IPS DF 4.7 (cell line): ENCODE results near the gene INPP5F.
A peak's percentile ranks its signal among the peaks of the same experiment; 100 is the strongest.
"Not testable (repeated sequence)": the region's sequence is repeated elsewhere in the genome, so short reads cannot be mapped to it uniquely, and the experiment has no call there.

ENCODE experiments used
- DNase-seq: peaks from one replicate; pipeline ENCODE4 v3.0.0-alpha.2; 2013; ENCODE audit warnings: low spot score; ENCODE audit errors: extremely low read depth

Gene INPP5F

DNA sequence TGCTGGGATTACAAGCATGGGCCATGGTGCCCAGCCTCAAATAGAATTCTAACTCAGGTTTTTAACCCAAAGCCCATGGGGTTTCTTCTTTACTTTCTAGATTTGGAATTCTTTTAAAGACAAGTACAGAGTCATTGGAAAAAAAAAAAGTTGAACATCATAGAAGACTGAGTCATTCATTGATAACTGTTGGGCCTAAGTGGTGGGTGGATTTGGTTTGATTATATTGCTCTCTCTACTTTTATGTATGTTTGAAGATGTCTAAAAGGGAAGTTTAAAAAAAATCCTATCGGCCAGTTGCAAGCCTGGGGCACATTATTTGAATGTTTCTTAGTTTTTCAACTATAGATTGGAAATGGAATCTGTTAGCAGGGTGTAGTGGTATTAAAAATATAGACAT, 49.7 kb downstream of the INPP5F start:
- DNase-seq = no peak

DNA sequence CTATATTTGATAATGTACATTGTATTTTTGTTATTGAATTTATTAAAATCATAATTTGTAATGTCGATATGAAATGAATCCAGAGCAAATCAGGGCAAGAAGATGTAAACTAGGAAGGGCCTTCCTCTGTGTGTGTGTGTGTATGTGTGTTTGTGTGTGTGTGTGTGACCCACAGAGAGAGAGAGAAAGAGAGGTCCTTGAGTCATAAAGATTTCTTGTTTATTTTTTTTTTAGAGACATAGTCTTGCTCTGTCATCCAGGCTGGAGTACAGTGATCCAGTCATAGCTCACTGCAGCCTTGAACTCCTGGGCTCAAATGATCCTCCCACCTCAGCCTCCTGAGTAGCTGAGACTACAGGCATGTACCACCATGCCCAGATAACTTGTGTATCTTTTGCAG, 50.7 kb downstream of the INPP5F start:
- no peak for DNase-seq

DNA sequence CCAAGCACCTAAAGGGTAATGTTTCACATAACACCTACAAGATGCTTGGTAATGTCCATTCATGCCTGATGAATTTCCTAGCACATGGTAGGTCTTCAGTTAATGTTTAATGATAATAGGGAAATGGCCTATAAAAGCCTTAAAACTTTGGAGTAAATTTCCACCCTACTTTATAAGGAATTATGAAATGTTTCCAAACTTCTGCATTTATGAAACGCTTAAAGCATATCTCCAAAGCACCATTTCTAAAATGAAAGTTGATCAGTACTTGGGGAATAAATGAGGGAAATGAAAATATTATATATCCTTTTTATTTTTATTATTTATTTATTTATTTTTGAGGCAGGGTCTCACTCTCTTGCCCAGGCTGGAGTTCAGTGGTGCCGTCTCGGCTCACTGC, 51.8 kb downstream of the INPP5F start:
- DNase-seq = no peak

DNA sequence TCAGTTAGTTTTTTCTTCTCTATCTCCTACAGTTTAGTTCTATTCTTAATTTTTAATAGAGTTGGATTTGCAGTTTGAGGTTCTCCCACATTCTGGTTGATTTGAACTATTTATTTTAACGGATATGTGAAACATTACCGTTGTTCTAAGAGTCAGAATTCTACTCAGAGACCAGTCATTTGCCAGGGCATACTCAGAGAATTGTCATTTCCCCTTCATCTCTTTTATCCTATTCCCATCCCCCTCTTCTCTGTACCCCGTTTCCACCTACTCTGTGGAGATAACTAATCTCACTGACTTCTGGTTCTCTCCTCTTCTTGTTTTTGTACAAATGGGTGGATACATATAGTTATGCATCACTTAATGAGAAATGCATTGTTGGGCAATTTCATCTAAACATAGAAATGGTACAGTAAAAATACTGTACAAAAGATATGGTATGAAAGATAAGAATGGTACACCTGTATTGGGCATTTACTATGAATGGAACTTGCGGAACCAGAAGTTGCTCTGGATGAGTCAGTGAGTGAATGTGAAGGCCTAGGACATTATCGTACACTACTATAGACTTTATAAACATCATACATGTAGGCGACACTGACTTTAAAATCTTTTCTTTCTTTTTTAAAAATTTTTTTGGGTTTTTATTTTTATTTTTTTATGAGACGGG, 53.1 kb downstream of the INPP5F start:
- DNase-seq = no peak

DNA sequence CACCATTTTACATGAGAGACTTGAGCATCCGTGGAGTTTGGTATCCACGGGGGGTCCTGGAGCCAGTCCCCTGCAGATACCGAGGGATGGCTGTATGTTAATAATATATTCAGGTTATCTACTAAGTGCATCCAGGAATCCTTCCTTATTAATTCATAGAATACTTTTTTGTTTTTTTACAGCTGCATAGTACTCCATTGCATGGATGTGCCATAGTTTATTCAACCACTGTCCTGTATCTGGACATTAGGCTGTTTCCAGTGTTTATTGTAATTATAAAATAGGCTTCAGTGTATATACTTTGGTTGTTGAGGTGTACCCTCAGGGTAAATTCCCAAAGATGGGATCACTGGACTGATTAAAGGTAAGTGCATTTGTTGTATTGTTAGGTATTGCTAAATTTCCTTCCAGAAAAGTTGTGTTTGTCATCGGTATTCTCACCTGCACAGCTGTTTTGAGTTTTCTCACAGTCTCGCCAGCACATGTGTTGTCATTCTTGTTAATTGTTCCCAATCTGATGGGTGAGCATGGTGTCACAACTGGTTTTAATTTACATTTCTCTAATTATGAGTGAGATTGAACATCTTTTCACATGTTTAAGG, 55.1 kb downstream of the INPP5F start:
- no peak for DNase-seq

DNA sequence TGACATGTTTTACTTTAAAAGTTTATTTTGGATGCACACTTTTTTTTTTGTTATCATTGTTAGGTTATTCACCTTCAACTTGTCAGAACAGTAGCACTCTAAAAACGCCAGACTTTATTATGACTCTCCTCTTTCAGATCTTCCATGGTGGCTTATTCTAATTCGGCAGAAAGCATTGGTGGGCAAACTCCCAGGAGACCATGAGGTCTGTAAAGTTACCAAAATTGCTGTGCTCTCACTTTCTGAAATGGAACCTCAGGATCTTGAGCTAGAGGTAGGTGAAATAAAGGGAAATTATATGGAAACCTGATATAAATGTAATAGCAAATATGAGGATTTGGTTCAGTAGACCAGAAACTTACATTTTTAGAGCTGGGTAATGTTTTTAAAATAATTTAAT, 55.6 kb downstream of the INPP5F start:
- no peak for DNase-seq

DNA sequence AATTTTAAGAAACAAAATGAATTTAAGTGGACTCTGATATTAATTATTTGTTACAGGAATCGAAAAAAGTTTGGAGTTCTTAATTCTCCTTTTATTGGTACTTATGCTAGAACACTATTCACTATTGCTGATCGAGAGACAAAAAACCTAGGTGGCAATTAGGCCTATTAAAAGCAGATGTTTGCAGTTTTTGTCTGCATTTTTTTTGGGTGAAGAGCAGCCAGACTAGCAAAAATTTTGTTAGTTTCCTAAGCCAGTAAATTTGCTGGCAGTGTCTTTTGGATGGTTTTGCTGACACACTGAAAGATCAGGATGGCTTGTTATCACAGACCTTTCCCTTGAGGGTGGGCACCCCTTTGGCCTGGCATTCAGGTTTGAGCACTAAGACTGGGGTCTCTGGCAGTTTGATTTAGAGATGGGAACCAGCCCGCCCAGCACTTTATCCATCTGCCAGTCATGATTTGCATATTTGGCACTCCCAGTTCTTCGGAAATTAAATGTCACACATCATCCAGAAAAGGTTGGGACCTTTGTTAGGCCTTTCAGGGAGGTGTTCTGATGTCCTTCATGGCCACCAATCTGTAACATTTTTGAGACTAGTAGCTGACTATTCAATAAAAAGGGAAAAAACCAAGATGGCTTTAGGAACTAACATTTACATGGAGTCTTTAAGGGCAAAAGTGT, 57.3 kb downstream of the INPP5F start:
- no peak for DNase-seq

DNA sequence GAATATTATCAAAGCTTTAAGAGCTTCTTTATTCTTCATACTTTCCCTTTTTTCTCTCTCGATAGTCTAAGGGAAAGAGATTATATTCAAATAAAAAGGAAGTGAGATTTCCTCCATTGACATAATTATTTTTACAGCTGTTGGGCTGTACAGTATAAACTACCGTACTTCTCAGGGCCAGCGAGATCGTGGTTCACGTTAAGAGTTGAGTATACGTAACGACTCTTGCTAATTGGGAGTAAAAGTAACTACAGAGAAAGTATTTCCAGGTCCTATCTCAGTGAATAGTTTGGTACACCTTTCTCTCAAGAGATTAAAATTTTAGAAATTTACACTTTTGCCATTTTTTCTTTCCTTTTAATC, 57.8 kb downstream of the INPP5F start:
- DNase-seq = no peak

DNA sequence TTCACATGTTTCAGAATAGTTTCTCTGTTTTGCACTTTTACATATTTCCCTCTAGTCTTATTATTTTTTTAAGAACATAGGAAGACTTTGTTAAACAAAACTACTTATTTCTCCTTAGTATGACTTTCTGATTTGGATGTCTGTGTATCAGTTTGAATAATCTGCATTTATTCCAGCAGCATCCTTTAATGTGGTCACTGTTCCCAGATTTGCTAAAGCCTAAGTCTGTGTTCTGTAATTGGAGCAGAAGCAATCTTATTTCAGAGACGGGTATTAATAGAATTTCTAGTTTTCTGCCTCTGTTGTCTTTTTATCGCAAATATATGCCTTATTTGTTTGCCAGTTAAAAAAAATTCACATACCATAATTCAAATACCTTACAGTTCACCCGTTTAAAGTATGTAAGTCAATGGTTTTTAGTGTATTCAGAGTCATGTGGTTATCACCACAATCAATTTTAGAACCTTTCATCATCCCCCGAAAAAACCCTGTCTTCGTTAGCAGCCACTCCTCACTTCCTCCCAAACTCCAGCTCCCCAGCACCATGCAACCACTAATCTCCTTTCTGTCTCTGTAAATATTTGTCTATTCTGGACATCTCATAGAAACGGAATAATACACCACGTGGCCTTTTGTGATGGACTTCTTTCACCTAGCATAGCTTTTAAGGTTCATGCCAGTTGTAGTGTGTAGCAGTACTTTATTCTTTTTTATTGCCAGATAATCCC, 58.7 kb downstream of the INPP5F start:
- no peak for DNase-seq

DNA sequence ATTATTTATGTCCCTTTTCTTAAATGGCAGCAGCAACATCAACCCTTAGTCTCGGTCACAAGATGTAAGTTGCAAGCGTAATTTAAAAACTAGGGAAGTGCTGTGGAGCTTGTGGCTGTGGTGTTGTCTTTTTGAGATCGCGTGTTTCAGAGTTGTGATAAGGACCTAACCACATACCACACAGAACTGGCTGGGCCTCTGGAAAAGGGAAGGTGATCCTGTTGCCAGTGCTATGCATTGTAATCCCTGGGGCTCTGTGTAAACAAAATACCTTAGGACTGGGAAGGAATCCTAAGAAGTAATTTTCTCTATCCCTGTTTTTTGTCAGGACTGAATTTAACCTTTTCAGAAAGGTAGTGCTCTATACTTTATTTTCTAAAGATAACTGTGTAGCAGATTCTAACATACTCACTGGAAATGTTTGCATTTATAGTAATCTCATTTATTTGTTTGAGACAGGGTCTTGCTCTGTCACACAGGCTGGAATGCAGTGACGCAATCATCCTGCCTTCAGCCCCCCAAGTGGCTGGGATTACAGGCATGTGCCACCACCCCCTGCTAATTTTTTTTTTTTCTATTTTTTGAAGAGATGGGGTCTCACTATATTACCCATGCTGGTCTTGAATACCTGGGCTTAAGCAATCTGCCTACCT, 60.4 kb downstream of the INPP5F start:
- DNase-seq = peak; percentile 51

DNA sequence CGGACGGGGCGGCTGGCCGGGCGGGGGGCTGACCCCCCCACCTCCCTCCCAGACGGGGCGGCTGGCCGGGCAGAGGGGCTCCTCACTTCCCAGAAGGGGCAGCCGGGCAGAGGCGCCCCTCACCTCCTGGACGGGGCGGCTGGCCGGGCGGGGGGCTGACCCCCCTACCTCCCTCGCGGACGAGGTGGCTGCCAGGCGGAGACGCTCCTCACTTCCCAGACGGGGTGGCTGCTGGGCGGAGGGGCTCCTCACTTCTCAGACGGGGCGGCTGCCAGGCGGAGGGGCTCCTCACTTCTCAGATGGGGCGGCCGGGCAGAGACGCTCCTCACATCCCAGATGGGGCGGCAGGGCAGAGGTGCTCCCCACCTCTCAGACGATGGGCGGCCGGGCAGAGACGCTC, 69.3 kb downstream of the INPP5F start:
- not testable (repeated sequence) for DNase-seq

DNA sequence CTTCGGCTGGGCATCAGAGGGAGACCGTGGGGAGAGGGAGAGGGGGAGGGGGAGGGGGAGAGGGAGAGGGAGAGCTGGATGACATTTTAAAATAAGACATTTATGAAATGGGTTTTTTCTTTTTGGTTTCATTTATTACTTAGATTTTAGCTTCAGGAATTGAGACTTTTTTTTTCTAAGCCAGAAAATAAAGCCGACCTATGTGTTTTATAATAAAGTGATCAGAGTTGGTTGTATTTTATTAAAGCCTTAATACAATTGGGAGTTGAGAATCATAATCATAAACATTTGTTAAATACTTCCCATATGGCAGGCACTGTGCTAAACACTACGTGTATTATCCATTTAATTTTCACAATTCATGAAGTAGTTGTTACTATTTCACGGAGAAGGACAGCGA, 70.2 kb downstream of the INPP5F start:
- no peak for DNase-seq

DNA sequence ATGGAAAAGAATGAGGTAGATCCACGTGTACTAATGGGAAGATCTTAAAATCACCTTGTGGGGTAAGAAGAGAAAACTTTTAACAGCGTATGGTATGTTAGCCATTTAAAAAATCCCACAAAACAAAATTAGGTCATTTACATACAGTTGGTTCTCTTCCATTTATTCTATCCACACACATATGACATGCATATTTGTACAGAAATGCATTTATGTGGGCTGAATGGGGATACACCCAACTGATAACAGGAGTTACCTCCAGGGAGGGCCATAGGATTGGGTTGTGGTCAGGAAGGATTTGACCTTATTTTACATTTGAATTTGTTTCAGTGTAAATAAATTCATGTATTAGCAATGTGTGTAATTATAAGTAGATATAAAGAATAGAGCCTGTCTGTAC, 75.3 kb downstream of the INPP5F start:
- no peak for DNase-seq

DNA sequence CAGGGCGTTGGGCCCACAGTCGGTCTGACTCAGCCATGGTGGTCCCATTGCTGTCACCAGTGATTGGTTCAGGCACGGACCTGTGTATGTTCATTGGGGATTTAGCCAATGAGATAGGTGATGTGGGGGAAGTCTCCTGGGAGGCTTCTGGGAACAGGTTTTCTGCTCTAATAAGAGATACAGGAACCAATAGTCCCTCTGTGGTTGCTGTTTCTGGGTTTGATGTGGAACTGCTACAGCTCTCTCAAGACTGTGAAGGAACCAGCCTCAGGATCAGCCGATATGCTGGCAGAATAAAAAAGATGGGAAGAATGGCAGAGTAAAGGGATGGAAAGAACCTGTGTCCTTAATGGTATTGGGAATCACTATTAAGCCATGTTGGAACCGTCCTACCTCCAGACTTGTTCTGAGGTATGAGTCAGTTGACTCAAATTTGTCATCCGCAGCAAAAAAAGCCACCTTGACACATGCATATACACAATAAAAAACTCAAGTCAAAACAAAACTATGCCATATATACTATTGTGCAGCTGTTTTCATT, 76.2 kb downstream of the INPP5F start:
- no peak for DNase-seq

DNA sequence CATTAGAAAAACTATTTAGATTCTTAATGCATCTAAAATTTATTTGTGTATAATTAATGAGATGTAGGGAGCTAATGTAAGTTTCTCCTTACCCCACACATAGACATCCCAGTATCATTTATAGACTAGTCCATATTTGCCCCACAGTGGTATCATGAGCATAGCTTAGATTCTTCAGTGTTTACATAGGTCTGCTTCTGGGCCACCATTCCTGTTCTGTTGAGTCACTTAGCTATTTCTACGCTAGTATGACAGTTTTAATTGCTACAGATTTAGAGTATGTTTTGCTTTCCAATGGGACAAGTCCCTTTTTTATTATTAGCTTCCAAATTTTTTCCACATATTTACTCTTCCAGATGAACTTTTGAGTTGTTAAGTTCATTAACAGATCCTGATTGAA, 77.4 kb downstream of the INPP5F start:
- no peak for DNase-seq

DNA sequence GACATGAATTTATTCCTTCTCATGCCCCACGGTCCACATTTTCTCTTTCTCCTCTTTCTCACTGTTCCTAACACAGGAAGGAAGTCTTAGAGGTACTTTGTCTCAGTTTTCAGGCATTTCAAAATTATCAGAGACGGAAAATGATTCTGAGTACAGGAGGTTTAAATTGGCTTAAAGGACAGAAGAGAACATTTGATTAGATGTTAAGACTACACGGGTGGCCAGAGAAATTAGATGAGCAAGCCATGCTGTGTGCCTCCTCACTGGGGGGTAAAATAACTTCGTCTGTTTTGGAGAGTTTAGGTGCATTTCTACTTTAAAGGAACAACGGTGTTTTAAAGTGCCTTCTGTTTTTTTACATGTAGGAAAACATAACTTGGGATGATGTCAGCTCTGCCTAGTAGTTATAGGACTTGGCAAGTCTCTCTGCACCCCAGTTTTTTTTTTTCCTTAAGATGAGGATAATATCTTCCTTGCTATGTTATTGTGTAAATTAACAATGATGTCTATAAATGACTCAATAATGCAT, 79.9 kb downstream of the INPP5F start:
- no peak for DNase-seq

DNA sequence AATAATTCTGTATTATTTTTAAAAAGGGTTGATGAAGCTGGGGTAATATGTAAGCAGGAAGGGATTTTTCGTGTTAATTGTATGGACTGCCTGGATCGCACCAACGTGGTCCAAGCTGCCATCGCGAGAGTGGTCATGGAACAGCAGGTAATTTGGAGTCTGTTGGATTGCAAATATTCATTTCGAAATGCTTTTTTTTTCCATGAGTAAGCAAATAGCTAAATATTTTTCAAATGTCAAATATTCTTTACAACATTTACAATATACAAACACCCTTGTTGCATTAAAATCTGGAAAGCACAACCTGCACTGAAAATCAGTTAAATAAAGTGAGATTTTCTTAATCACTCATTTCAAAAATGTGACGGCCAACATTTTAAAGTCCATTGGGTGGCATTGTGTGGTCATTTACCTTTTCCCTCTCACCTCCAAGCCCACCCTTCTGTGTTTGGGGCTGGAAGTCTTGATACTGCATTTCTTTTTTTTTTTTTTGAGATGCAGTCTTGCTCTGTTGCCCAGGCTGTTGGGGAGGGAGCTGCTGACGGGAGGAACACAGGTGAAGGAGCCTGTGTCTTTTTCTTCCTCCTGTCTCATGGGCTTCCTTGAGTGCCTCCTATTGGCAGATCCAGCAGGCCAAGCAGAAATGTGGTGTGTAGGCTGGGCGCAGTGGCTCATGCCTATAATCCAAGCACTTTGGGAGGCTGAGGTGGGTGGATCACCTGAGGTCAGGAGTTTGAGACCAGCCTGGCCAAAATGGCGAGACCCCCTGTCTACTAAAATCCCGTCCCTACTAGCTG, 80.7 kb downstream of the INPP5F start:
- no peak for DNase-seq

DNA sequence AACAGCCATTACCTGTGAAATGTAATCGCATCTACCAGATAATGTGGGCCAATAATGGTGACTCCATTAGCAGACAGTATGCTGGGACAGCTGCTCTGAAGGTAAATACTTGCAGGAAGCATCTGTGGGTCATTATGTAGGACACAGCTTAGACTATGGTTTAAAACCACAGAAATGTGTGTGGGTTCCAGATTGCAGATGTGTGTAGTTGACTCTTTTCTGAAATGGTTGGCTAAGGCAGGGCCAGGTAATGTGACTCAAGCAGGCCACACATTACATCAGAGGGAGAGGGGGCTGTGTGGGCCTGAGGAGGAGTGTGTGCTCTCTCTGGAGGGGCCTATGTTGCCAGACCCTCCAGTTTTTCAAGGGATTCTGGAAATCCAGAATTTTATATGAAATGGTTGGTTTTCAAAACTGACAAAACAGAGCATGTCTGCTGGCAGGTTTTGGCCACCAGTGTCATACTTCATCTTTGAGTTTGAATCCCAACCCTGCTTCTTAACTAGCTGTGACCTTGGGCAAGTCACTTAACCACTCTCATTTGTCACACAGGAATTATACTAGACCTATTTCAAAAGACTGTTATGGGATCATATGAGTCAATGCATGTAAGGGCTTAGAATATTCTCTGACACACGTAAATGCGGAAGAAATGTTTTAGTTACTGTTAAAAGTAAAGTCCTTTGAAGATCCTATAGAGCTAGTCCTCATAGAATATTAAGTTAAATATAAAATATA, 82.3 kb downstream of the INPP5F start:
- no peak for DNase-seq

DNA sequence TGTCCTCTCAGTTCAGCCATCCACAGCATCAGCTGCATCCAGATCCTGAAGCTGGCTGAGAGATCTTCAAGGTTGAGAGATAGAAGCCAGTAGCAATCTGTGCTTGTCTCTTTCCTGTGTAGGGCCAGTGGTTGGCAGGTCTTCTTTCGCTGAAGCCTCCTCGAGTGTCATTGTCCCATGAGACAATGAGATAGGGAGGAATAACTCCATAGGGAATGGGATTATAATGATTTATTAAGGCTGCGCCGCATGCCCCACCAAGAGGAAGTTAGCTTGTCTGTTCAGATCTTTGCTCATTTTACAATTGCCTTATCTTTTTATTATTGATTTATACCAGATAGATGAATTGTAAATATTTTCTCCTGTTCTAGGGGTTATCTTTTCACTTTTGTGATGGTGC, 85.3 kb downstream of the INPP5F start:
- DNase-seq = no peak

DNA sequence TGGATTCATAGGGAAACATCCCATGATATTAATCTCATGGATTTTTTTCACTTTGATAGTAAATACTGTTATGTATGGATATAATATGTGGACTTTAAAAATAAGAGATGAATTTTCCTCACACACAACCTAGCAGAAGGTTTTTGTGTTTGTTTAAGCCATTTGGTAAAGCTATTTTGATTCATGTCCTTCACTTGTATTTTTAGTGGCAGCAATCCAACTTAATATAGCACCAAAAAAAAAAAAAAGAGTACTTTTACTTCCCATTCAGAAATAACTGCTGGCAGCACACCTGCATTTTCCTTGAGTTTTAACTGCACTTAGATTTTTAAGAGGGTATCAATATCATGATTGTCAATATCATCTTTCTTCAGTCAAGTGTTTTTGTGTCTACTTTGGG, 86.8 kb downstream of the INPP5F start:
- no peak for DNase-seq
